SH-SY5Y (cell line): ENCODE measurements around the gene LMO1.

ENCODE experiments used
- GATA2 ChIP-seq: IDR thresholded peaks from 2 replicates; pipeline ENCODE4 v1.6.1; 2011; ENCODE audit warnings: mild to moderate bottlenecking, low read depth, low read length
- GATA3 ChIP-seq: IDR thresholded peaks from 2 replicates; pipeline ENCODE4 v1.6.1; 2011; ENCODE audit warnings: low read depth, mild to moderate bottlenecking, low read length, moderate library complexity

- TF ChIP-seq GATA3 (no peak), GATA2 (no peak)
Measured at GRCh38 chr11:8217926-8218325, 45.8 kb downstream of the LMO1 start.
